SK-N-MC (cell line): ENCODE measurements around the gene COBL.

ENCODE experiments used
- EZH2 ChIP-seq: fragments of 200-600 bp; sonication (generic); IDR thresholded peaks from one replicate; pipeline ENCODE4 v1.6.1; 2017; ENCODE audit warnings: antibody characterized with exemption
- POLR2AphosphoS5 ChIP-seq: IDR thresholded peaks from 2 replicates; pipeline ENCODE4 v1.6.1; 2012; ENCODE audit warnings: mild to moderate bottlenecking, low read depth, low read length, borderline replicate concordance

DNA sequence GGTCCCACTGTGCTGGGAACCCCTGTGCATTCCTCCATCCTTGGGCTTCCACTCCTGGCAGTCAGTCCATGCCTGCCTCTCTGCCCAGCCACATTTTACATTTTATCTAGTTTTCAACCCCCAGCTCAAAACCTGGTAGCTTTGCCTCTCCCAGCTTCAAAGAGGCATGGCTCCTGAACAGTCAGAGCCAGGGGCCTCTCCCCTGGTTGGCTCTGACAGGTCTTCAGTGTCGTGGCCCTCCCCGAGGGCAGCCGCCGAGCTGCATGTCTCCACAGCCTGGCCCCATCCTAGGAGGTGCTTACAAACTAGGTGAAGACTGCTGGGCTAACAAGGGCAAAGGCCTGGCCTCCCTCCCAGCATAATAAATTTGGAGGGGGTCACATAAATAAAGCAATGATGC is 14.8 kb downstream of the COBL start:
- TF ChIP-seq POLR2AphosphoS5: no peak
- TF ChIP-seq EZH2: no peak
